NCI-H1048 (cell line): ENCODE data around the gene FGD6.
"Not testable (repeated sequence)": the region's sequence is repeated elsewhere in the genome, so short reads cannot be mapped to it uniquely, and the experiment has no call there.

ENCODE experiments used
- DNase-seq: peaks from one replicate; lab custom pipeline; 2025; lab: John Stamatoyannopoulos, UW

Gene FGD6

GRCh38 chr12:95205016-95205624 is 12.1 kb downstream of the FGD6 start:
- DNase-seq = no peak

GRCh38 chr12:95204141-95204866 is 13.0 kb downstream of the FGD6 start:
- DNase-seq = no peak

- DNase-seq = no peak
Measured at GRCh38 chr12:95203487-95204030, 13.7 kb downstream of the FGD6 start.

- no peak for DNase-seq
Measured at GRCh38 chr12:95202691-95203486, 14.4 kb downstream of the FGD6 start.

GRCh38 chr12:95201056-95201670 is 16.1 kb downstream of the FGD6 start:
- DNase-seq = no peak

GRCh38 chr12:95200128-95200894 is 17.0 kb downstream of the FGD6 start:
- DNase-seq = no peak

GRCh38 chr12:95198914-95199313 is 18.4 kb downstream of the FGD6 start:
- DNase-seq = no peak

GRCh38 chr12:95197636-95198035 is 19.6 kb downstream of the FGD6 start:
- DNase-seq = peak; percentile 79

- DNase-seq = not testable (repeated sequence)
Measured at GRCh38 chr12:95196875-95197569, 20.2 kb downstream of the FGD6 start.

- DNase-seq = no peak
Measured at GRCh38 chr12:95195122-95195521, 22.1 kb downstream of the FGD6 start.

GRCh38 chr12:95193139-95193538 is 24.1 kb downstream of the FGD6 start:
- no peak for DNase-seq

GRCh38 chr12:95192271-95192670 is 25.0 kb downstream of the FGD6 start:
- DNase-seq = no peak

- DNase-seq = no peak
Measured at GRCh38 chr12:95191060-95191696, 26.1 kb downstream of the FGD6 start.

GRCh38 chr12:95187865-95188415 is 29.3 kb downstream of the FGD6 start:
- no peak for DNase-seq

- no peak for DNase-seq
Measured at GRCh38 chr12:95185854-95186253, 31.4 kb downstream of the FGD6 start.

- no peak for DNase-seq
Measured at GRCh38 chr12:95185072-95185471, 32.2 kb downstream of the FGD6 start.

- DNase-seq = no peak
Measured at GRCh38 chr12:95184121-95184520, 33.1 kb downstream of the FGD6 start.

- no peak for DNase-seq
Measured at GRCh38 chr12:95182868-95183415, 34.3 kb downstream of the FGD6 start.

GRCh38 chr12:95181103-95181502 is 36.2 kb downstream of the FGD6 start:
- no peak for DNase-seq

- no peak for DNase-seq
Measured at GRCh38 chr12:95179011-95179410, 38.3 kb downstream of the FGD6 start.
